Measurements from ENCODE around the gene TMEM63A.

TMEM63A gene

DNA sequence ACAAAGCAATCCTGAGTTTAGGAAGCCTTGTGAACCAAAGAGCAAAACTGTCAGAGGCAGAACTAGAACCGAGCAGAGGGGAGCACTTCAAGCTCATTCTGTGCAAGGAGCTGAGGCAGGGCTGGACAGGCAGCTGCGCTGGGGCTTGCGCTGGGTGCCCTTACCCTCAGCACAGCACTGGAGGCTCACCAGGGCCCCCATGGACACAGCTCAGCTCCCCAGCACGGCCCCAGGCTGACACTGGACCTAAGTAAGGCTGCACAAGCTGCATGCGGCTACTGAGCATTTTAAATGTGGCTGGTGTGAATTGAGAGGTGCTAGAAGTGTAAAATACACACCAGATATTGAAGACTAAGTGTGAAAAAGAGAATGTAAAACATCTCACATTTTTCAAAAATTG, 22.1 kb downstream of the TMEM63A start:
- no peak overlapping the region for H3K27ac ChIP-seq
- H3K4me1 ChIP-seq (ENCODE audit: low read depth, poor library complexity, severe bottlenecking), result peaks cover 36% of the 10 kb centered on the region
- no peak overlapping the region for H3K9ac ChIP-seq
- no peaks in the 10 kb centered on the region for H3K27me3 ChIP-seq (ENCODE audit: insufficient read depth, low read depth)
- H3K36me3 ChIP-seq (ENCODE audit: insufficient read depth), result peaks cover 5% of the 10 kb centered on the region; the same call in 1 of the 2 replicates
- no peaks in the 10 kb centered on the region for H4K20me1 ChIP-seq (ENCODE audit: insufficient read depth)
- H2AFZ ChIP-seq (ENCODE audit: low read depth), result no peak overlapping the region
- H3K4me3 ChIP-seq (IDR thresholded peaks at IDR 0.05; ENCODE audit: insufficient read depth, low read depth, low read length), result no peak overlapping the region
- no peaks in the 10 kb centered on the region for H3K79me2 ChIP-seq (ENCODE audit: insufficient read depth, low read depth)
- TF ChIP-seq, protein P1, sequence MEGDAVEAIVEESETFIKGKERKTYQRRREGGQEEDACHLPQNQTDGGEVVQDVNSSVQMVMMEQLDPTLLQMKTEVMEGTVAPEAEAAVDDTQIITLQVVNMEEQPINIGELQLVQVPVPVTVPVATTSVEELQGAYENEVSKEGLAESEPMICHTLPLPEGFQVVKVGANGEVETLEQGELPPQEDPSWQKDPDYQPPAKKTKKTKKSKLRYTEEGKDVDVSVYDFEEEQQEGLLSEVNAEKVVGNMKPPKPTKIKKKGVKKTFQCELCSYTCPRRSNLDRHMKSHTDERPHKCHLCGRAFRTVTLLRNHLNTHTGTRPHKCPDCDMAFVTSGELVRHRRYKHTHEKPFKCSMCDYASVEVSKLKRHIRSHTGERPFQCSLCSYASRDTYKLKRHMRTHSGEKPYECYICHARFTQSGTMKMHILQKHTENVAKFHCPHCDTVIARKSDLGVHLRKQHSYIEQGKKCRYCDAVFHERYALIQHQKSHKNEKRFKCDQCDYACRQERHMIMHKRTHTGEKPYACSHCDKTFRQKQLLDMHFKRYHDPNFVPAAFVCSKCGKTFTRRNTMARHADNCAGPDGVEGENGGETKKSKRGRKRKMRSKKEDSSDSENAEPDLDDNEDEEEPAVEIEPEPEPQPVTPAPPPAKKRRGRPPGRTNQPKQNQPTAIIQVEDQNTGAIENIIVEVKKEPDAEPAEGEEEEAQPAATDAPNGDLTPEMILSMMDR (conservative IDR thresholded peaks at IDR 0.05; ENCODE audit: low read depth, low read length), result no peak
- H3K4me2 ChIP-seq, result no peak overlapping the region

DNA sequence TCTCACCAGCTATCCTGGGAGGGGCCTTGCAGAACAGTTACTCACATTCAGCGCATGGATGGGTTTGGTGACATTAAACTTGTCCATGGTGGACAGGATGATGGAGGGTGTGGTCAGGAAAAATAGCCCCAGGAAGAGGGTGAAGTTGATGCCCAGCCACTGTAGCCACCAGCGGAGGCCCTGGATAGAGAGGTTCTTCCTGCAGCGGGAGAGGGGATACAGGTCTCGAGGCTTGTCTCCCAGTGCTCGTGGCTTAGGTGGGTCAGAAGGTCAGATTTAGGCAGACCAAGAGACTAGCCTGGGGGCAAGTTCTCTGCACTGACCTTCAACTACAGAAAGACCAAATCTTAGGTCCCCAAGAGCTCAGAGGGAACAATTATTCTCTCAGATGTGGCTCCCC, 23.0 kb downstream of the TMEM63A start:
- Histone ChIP-seq H3K27ac (no peak overlapping the region), H3K79me2 (ENCODE audit: insufficient read depth, low read depth) (no peaks in the 10 kb centered on the region), H3K4me1 (ENCODE audit: low read depth, poor library complexity, severe bottlenecking) (peaks cover 45% of the 10 kb centered on the region), H3K4me2 (no peak overlapping the region), H3K9ac (no peak overlapping the region), H3K36me3 (ENCODE audit: insufficient read depth) (peaks cover 5% of the 10 kb centered on the region; the same call in 1 of the 2 replicates), H3K4me3 (IDR thresholded peaks at IDR 0.05; ENCODE audit: insufficient read depth, low read depth, low read length) (no peak overlapping the region), H4K20me1 (ENCODE audit: insufficient read depth) (no peaks in the 10 kb centered on the region), H2AFZ (ENCODE audit: low read depth) (no peak overlapping the region), H3K27me3 (ENCODE audit: insufficient read depth, low read depth) (no peaks in the 10 kb centered on the region)
- TF ChIP-seq, protein P1 (conservative IDR thresholded peaks at IDR 0.05; ENCODE audit: low read depth, low read length), result no peak

DNA sequence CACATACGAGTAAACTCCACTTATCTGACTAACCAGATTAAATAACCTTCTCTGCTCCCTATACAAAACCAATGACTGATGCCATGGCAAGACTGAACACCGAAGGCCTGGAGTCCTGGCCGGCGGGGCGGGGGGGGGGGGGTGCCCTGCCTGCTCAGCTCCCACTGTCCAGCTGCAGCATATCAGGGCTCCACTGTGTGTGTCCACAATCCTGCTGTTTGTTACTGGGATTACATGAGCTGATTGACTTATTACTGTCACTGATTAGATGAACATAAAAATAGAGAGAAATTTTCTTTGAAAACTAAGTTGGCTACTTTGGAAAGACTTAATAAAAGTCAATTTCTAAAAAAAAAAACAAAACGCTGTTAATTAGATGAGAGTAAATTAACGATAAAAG, 24.9 kb downstream of the TMEM63A start:
- Histone ChIP-seq H3K9ac (peak overlapping the region; percentile 0; the same call in 1 of the 2 replicates), H3K79me2 (ENCODE audit: insufficient read depth, low read depth) (no peaks in the 10 kb centered on the region), H2AFZ (ENCODE audit: low read depth) (no peak overlapping the region), H3K27ac (peak overlapping the region; percentile 90), H3K36me3 (ENCODE audit: insufficient read depth) (peaks cover 5% of the 10 kb centered on the region; the same call in 1 of the 2 replicates), H3K4me2 (peak overlapping the region; percentile 99; the same call in 1 of the 2 replicates), H4K20me1 (ENCODE audit: insufficient read depth) (no peaks in the 10 kb centered on the region), H3K4me3 (IDR thresholded peaks at IDR 0.05; ENCODE audit: insufficient read depth, low read depth, low read length) (no peak overlapping the region), H3K27me3 (ENCODE audit: insufficient read depth, low read depth) (no peaks in the 10 kb centered on the region), H3K4me1 (ENCODE audit: low read depth, poor library complexity, severe bottlenecking) (peaks cover 64% of the 10 kb centered on the region)
- TF ChIP-seq, protein P1 (conservative IDR thresholded peaks at IDR 0.05; ENCODE audit: low read depth, low read length), result no peak

DNA sequence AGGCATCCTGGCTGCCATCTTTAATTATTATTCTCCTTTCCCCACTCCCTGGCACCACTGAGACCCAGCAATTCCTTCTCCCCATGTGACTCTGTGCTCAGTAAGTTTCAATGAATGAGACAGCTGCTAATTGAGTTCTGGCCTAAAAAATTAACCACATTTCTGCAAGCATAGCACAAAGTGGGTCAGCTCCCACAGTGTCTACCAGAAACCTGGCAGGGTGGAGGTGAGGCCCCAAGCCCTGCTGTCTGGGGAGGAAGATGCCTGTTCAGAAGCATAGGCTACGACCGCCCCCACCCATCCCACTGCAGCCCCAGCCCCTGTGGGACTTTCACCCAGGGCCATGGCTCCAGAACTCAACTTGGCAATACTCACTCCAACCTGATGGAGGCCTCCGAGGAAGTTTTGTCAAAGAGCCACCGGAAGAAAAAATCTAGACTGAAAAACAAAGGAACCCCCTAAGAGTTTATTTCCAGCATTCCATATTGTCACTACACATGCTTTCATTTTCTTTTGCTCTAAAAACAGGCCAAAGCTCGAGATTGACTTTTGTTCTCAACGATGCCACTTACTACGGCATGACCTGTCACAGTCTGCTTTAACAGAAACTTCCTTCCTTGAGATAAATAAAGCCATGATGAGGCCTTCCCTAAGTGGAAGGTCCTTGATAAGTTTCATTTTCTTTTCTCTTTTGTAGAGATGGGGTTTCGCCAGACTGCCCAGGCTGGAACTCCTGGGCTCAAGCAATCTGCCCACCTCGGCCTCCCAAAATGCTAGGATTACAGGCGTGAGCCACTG, 26.5 kb downstream of the TMEM63A start:
- Histone ChIP-seq H3K36me3 (ENCODE audit: insufficient read depth) (no peaks in the 10 kb centered on the region; the same call in 1 of the 2 replicates), H3K9ac (peak overlapping the region; percentile 65), H3K4me1 (ENCODE audit: low read depth, poor library complexity, severe bottlenecking) (peaks cover 77% of the 10 kb centered on the region), H3K27ac (peak overlapping the region; percentile 90), H3K4me2 (peak overlapping the region; percentile 99), H4K20me1 (ENCODE audit: insufficient read depth) (no peaks in the 10 kb centered on the region), H3K27me3 (ENCODE audit: insufficient read depth, low read depth) (no peaks in the 10 kb centered on the region), H2AFZ (ENCODE audit: low read depth) (peak overlapping the region; percentile 15; the same call in 1 of the 2 replicates), H3K4me3 (IDR thresholded peaks at IDR 0.05; ENCODE audit: insufficient read depth, low read depth, low read length) (peak overlapping the region; percentile 83), H3K79me2 (ENCODE audit: insufficient read depth, low read depth) (no peaks in the 10 kb centered on the region)
- TF ChIP-seq, protein P1 (conservative IDR thresholded peaks at IDR 0.05; ENCODE audit: low read depth, low read length), result peak; percentile 48
